ENCODE data around the gene SNRPF. TPM values are rescaled to one million over a fixed set of nuclear protein-coding genes. Genes with fewer than 3 reads are reported as not detected.
A peak's percentile ranks its signal among the peaks of the same experiment; 100 is the strongest.

SNRPF gene
- total RNA-seq, 8 experiments from 2014 or later: 31.9 to 77.2 (median 41.7) TPM

GRCh38 chr12:95870897-95871296 lies 12.1 kb downstream of the SNRPF start:
- ATAC-seq (replicated peaks in 6 of 8): no peak

GRCh38 chr12:95874452-95874851 lies 15.7 kb downstream of the SNRPF start:
- Histone ChIP-seq H3K4me3 (no peak overlapping the region), H3K4me1 (replicated peaks in 1 of 2) (no peaks in the 10 kb centered on the region), H3K27ac (no peak overlapping the region)
- in situ Hi-C loops (cut with MboI; ENCODE audit: low pct_unique_long_range_greater_than_20kb in 2 of 9, low sequenced_read_pairs in 9 of 9, unreplicated experiment in 9 of 9): no loop called here
- 61 to 100% (median 86%) methylated on average over 2 to 4 of the region's 4 CpGs; no CpG with 5 or more reads in 3 of the 10 experiments for WGBS, 10 experiments
- no peak for ATAC-seq (replicated peaks in 6 of 8)

More at GRCh38 chr12:95870897-95871296, 12.1 kb downstream of the SNRPF start:
- no peak overlapping the region for H3K27ac ChIP-seq
- no peaks in the 10 kb centered on the region for H3K4me1 ChIP-seq (replicated peaks in 1 of 2)
- H3K4me3 ChIP-seq: no peak overlapping the region
- in situ Hi-C loops (cut with MboI; ENCODE audit: low pct_unique_long_range_greater_than_20kb in 2 of 9, low sequenced_read_pairs in 9 of 9, unreplicated experiment in 9 of 9): no loop called here
- 79 to 100% (median 100%) methylated on average over 2 to 4 of the region's 4 CpGs; no CpG with 5 or more reads in 1 of the 10 experiments for WGBS, 10 experiments

- in situ Hi-C loops (cut with MboI; ENCODE audit: low pct_unique_long_range_greater_than_20kb in 2 of 9, low sequenced_read_pairs in 9 of 9, unreplicated experiment in 9 of 9): no loop called here
- H3K4me1 ChIP-seq (replicated peaks in 1 of 2): no peaks in the 10 kb centered on the region
- WGBS, 10 experiments: 10 to 100% (median 79%) methylated on average over 1 to 2 of the region's 2 CpGs; no CpG with 5 or more reads in 1 of the 10 experiments
- ATAC-seq (replicated peaks in 6 of 8): peak in 2 of 8 experiments; percentile 28 to 34
- H3K4me3 ChIP-seq: no peak overlapping the region
- no peak overlapping the region for H3K27ac ChIP-seq
Measured at GRCh38 chr12:95877622-95878021, 18.9 kb downstream of the SNRPF start.

GRCh38 chr12:95880895-95881294 lies 22.1 kb downstream of the SNRPF start:
- H3K4me1 ChIP-seq (replicated peaks in 1 of 2): no peaks in the 10 kb centered on the region
- no peak overlapping the region for H3K4me3 ChIP-seq
- 56 to 100% (median 100%) methylated on average over 1 of the region's 1 CpG; no CpG with 5 or more reads in 3 of the 10 experiments for WGBS, 10 experiments
- no peak overlapping the region for H3K27ac ChIP-seq
- in situ Hi-C loops (cut with MboI; ENCODE audit: low pct_unique_long_range_greater_than_20kb in 2 of 9, low sequenced_read_pairs in 9 of 9, unreplicated experiment in 9 of 9): no loop called here
- no peak for ATAC-seq (replicated peaks in 6 of 8)

- ATAC-seq (replicated peaks in 6 of 8): peak in 2 of 8 experiments; percentile 33 to 45
- 8 to 100% (median 85%) methylated on average over 2 to 3 of the region's 3 CpGs for WGBS, 10 experiments
- H3K27ac ChIP-seq: no peak overlapping the region
- no peak overlapping the region for H3K4me3 ChIP-seq
- H3K4me1 ChIP-seq (replicated peaks in 1 of 2): no peaks in the 10 kb centered on the region
- in situ Hi-C loops (cut with MboI; ENCODE audit: low pct_unique_long_range_greater_than_20kb in 2 of 9, low sequenced_read_pairs in 9 of 9, unreplicated experiment in 9 of 9): no loop called here
Measured at GRCh38 chr12:95881331-95881955, 22.7 kb downstream of the SNRPF start.

GRCh38 chr12:95882080-95882479 lies 23.3 kb downstream of the SNRPF start:
- H3K4me3 ChIP-seq: no peak overlapping the region
- H3K4me1 ChIP-seq (replicated peaks in 1 of 2): no peaks in the 10 kb centered on the region
- WGBS, 10 experiments: 0 to 100% (median 63%) methylated on average over 1 of the region's 1 CpG; no CpG with 5 or more reads in 1 of the 10 experiments
- H3K27ac ChIP-seq: no peak overlapping the region
- in situ Hi-C loops (cut with MboI; ENCODE audit: low pct_unique_long_range_greater_than_20kb in 2 of 9, low sequenced_read_pairs in 9 of 9, unreplicated experiment in 9 of 9): no loop called here
- peak in 5 of 8 experiments; percentile 14 to 85 (median 64) for ATAC-seq (replicated peaks in 6 of 8)

- no peak overlapping the region for H3K27ac ChIP-seq
- WGBS, 10 experiments: 60 to 100% (median 93%) methylated on average over 1 to 4 of the region's 4 CpGs; no CpG with 5 or more reads in 1 of the 10 experiments
- ATAC-seq (replicated peaks in 6 of 8): no peak
- H3K4me1 ChIP-seq (replicated peaks in 1 of 2): no peaks in the 10 kb centered on the region
- no peak overlapping the region for H3K4me3 ChIP-seq
- in situ Hi-C loops (cut with MboI; ENCODE audit: low pct_unique_long_range_greater_than_20kb in 2 of 9, low sequenced_read_pairs in 9 of 9, unreplicated experiment in 9 of 9): no loop called here
Measured at GRCh38 chr12:95882873-95883272, 24.1 kb downstream of the SNRPF start.

GRCh38 chr12:95884998-95885397 lies 26.2 kb downstream of the SNRPF start:
- H3K4me1 ChIP-seq (replicated peaks in 1 of 2): no peaks in the 10 kb centered on the region
- H3K27ac ChIP-seq: no peak overlapping the region
- no peak for ATAC-seq (replicated peaks in 6 of 8)
- WGBS, 10 experiments: 17 to 100% (median 72%) methylated on average over 1 to 3 of the region's 3 CpGs; no CpG with 5 or more reads in 2 of the 10 experiments
- in situ Hi-C loops (cut with MboI; ENCODE audit: low pct_unique_long_range_greater_than_20kb in 2 of 9, low sequenced_read_pairs in 9 of 9, unreplicated experiment in 9 of 9): no loop called here
- H3K4me3 ChIP-seq: no peak overlapping the region

GRCh38 chr12:95887311-95887710 lies 28.6 kb downstream of the SNRPF start:
- in situ Hi-C loops (cut with MboI; ENCODE audit: low pct_unique_long_range_greater_than_20kb in 2 of 9, low sequenced_read_pairs in 9 of 9, unreplicated experiment in 9 of 9): no loop called here
- ATAC-seq (replicated peaks in 6 of 8): no peak
- Histone ChIP-seq H3K27ac (no peak overlapping the region), H3K4me1 (replicated peaks in 1 of 2) (no peaks in the 10 kb centered on the region), H3K4me3 (no peak overlapping the region)
- 20 to 100% (median 70%) methylated on average over 1 to 5 of the region's 5 CpGs; no CpG with 5 or more reads in 1 of the 10 experiments for WGBS, 10 experiments

- no peaks in the 10 kb centered on the region for H3K4me1 ChIP-seq (replicated peaks in 1 of 2)
- H3K4me3 ChIP-seq: no peak overlapping the region
- H3K27ac ChIP-seq: no peak overlapping the region
- peak in 3 of 8 experiments; percentile 99 for ATAC-seq (replicated peaks in 6 of 8)
- 0 to 77% (median 61%) methylated on average over 1 to 3 of the region's 3 CpGs for WGBS, 10 experiments
- in situ Hi-C loops (cut with MboI; ENCODE audit: low pct_unique_long_range_greater_than_20kb in 2 of 9, low sequenced_read_pairs in 9 of 9, unreplicated experiment in 9 of 9): no loop called here
Measured at GRCh38 chr12:95890958-95891357, 32.2 kb downstream of the SNRPF start.

- no peak overlapping the region for H3K4me3 ChIP-seq
- H3K4me1 ChIP-seq (replicated peaks in 1 of 2): no peaks in the 10 kb centered on the region
- WGBS, 10 experiments: 37 to 100% (median 79%) methylated on average over 1 to 4 of the region's 4 CpGs
- H3K27ac ChIP-seq: no peak overlapping the region
- in situ Hi-C loops (cut with MboI; ENCODE audit: low pct_unique_long_range_greater_than_20kb in 2 of 9, low sequenced_read_pairs in 9 of 9, unreplicated experiment in 9 of 9): no loop called here
- ATAC-seq (replicated peaks in 6 of 8): no peak
Measured at GRCh38 chr12:95896846-95897245, 38.1 kb downstream of the SNRPF start.

GRCh38 chr12:95898081-95898480 lies 39.3 kb downstream of the SNRPF start:
- in situ Hi-C loops (cut with MboI; ENCODE audit: low pct_unique_long_range_greater_than_20kb in 2 of 9, low sequenced_read_pairs in 9 of 9, unreplicated experiment in 9 of 9): no loop called here
- no peaks in the 10 kb centered on the region for H3K4me1 ChIP-seq (replicated peaks in 1 of 2)
- WGBS, 10 experiments: 24 to 91% (median 70%) methylated on average over 2 to 4 of the region's 4 CpGs; no CpG with 5 or more reads in 1 of the 10 experiments
- H3K4me3 ChIP-seq: no peak overlapping the region
- ATAC-seq (replicated peaks in 6 of 8): no peak
- H3K27ac ChIP-seq: no peak overlapping the region

GRCh38 chr12:95908573-95908972 lies 49.8 kb downstream of the SNRPF start:
- in situ Hi-C loops (cut with MboI; ENCODE audit: low pct_unique_long_range_greater_than_20kb in 2 of 9, low sequenced_read_pairs in 9 of 9, unreplicated experiment in 9 of 9): no loop called here
- Histone ChIP-seq H3K27ac (no peak overlapping the region), H3K4me3 (no peak overlapping the region), H3K4me1 (replicated peaks in 1 of 2) (no peaks in the 10 kb centered on the region)
- no peak for ATAC-seq (replicated peaks in 6 of 8)

GRCh38 chr12:95909871-95910270 lies 51.1 kb downstream of the SNRPF start:
- Histone ChIP-seq H3K4me3 (no peak overlapping the region), H3K4me1 (replicated peaks in 1 of 2) (no peaks in the 10 kb centered on the region), H3K27ac (no peak overlapping the region)
- 56 to 97% (median 80%) methylated on average over 1 to 3 of the region's 3 CpGs; no CpG with 5 or more reads in 2 of the 10 experiments for WGBS, 10 experiments
- in situ Hi-C loops (cut with MboI; ENCODE audit: low pct_unique_long_range_greater_than_20kb in 2 of 9, low sequenced_read_pairs in 9 of 9, unreplicated experiment in 9 of 9): no loop called here
- ATAC-seq (replicated peaks in 6 of 8): no peak
